SU-DHL-6 (cell line): ENCODE data around the gene PIK3CA.

Experiments used
- H2AFZ ChIP-seq: fragments of 200-600 bp; sonication (generic); 2 replicates; pipeline ENCODE4 v1.6.1; 2014; ENCODE audit warnings: low read depth, mild to moderate bottlenecking, moderate library complexity, mixed read lengths, antibody characterized with exemption, low read length; ENCODE audit not compliant: severe bottlenecking
- H3F3A ChIP-seq: fragments of 200-600 bp; shearing (Covaris generic); 2 replicates; pipeline ENCODE4 v1.6.0; 2016; ENCODE audit warnings: antibody characterized with exemption, mild to moderate bottlenecking; ENCODE audit not compliant: insufficient read depth
- H3K27ac ChIP-seq: fragments of 200-600 bp; sonication (generic); 2 replicates; pipeline ENCODE4 v1.5.1; 2016; ENCODE audit warnings: low read depth, mild to moderate bottlenecking, low read length, moderate library complexity, mixed read lengths
- H3K27me3 ChIP-seq: fragments of 200-600 bp; sonication (generic), shearing (Covaris generic); 2 replicates; pipeline ENCODE4 v1.6.0; 2014; ENCODE audit warnings: mild to moderate bottlenecking, low read length
- H3K36me3 ChIP-seq: fragments of 200-600 bp; sonication (generic); 2 replicates; pipeline ENCODE4 v1.6.1; 2014; ENCODE audit warnings: mild to moderate bottlenecking, low read length, mixed read lengths
- H3K4me2 ChIP-seq: fragments of 300-600, 200-600 bp; shearing (Covaris generic), sonication (generic); 2 replicates; pipeline ENCODE4 v1.6.0; 2014; ENCODE audit warnings: low read length, low read depth, mild to moderate bottlenecking; ENCODE audit not compliant: poor library complexity, severe bottlenecking
- H3K4me3 ChIP-seq: fragments of 200-600 bp; sonication (generic); 2 replicates; pipeline ENCODE4 v1.5.1; 2014; ENCODE audit warnings: antibody characterized with exemption, low read length, mild to moderate bottlenecking, mixed read lengths; ENCODE audit not compliant: insufficient read depth, poor library complexity, severe bottlenecking
- H3K79me2 ChIP-seq: fragments of 200-600 bp; sonication (generic); 2 replicates; pipeline ENCODE4 v1.6.1; 2014; ENCODE audit warnings: mild to moderate bottlenecking, low read length, moderate library complexity; ENCODE audit not compliant: insufficient read depth
- H3K9ac ChIP-seq: fragments of 200-600 bp; sonication (generic); 2 replicates; pipeline ENCODE4 v1.7.0; 2014; ENCODE audit warnings: mild to moderate bottlenecking, low read length
- H3K9me2 ChIP-seq: fragments of 200-600 bp; sonication (generic); replicated peaks from 2 replicates; pipeline ENCODE4 v1.6.1; 2014; ENCODE audit warnings: low read length; ENCODE audit not compliant: insufficient read depth
- H3K9me3 ChIP-seq: fragments of 200-600 bp; sonication (generic); 2 replicates; pipeline ENCODE4 v1.6.1; 2014; ENCODE audit warnings: low read length, mixed read lengths; ENCODE audit not compliant: insufficient read depth
- H4K20me1 ChIP-seq: fragments of 200-600 bp; sonication (generic); 2 replicates; pipeline ENCODE4 v1.6.1; 2014; ENCODE audit warnings: low read depth, mild to moderate bottlenecking, antibody characterized with exemption, low read length, moderate library complexity, mixed read lengths
- EZH2phosphoT487 ChIP-seq: fragments of 200-600 bp; sonication (generic), shearing (Covaris generic); conservative IDR thresholded peaks from 2 replicates; pipeline ENCODE4 v1.6.1; 2018; ENCODE audit warnings: mild to moderate bottlenecking, antibody characterized with exemption, low read length, moderate library complexity, mixed read lengths
- TF ChIP-seq, protein P1 (sequence below): fragments of 200-600 bp; sonication (generic); IDR thresholded peaks from one replicate; pipeline ENCODE4 v1.5.1; 2017; ENCODE audit warnings: antibody characterized with exemption, mild to moderate bottlenecking, low read length, moderate library complexity; ENCODE audit not compliant: insufficient read depth, poor library complexity, severe bottlenecking

PIK3CA gene

DNA sequence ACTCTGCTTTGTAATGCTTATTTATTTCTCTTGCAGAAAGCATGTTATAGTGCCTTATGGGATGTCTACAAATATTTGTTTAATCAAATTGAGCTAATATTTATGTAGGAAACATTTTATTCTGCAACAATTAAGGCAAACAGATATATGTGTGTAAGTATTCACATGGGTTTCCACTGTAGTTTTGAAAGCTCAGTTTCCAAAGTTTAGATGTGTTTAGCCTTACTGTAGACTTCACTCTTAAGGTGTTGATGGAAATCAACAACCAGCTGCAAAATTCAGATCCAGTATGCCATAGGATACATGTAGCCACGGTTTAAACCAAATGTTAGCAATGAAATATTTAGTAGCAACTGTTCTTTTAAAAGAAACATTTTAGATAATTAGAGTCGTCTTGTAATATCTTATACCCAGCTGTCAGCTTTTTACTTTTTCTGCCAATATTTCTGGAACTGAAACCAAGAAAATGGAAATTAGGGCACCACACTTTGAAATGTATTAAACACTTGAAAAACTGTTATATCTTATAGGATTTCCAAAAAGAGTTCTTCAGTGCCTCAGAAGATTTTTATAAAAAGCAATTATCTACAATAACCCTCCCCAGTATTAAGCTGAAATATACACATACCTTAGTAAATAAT lies 18.5 kb downstream of the PIK3CA start:
- H3K36me3 ChIP-seq, result no peaks in the 10 kb centered on the region
- TF ChIP-seq EZH2phosphoT487, result no peak
- TF ChIP-seq, protein P1, sequence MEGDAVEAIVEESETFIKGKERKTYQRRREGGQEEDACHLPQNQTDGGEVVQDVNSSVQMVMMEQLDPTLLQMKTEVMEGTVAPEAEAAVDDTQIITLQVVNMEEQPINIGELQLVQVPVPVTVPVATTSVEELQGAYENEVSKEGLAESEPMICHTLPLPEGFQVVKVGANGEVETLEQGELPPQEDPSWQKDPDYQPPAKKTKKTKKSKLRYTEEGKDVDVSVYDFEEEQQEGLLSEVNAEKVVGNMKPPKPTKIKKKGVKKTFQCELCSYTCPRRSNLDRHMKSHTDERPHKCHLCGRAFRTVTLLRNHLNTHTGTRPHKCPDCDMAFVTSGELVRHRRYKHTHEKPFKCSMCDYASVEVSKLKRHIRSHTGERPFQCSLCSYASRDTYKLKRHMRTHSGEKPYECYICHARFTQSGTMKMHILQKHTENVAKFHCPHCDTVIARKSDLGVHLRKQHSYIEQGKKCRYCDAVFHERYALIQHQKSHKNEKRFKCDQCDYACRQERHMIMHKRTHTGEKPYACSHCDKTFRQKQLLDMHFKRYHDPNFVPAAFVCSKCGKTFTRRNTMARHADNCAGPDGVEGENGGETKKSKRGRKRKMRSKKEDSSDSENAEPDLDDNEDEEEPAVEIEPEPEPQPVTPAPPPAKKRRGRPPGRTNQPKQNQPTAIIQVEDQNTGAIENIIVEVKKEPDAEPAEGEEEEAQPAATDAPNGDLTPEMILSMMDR, result no peak
- H3K4me3 ChIP-seq, result no peak overlapping the region
- H3K9me3 ChIP-seq, result no peaks in the 10 kb centered on the region
- H3K79me2 ChIP-seq, result no peaks in the 10 kb centered on the region
- no peak overlapping the region for H3K4me2 ChIP-seq
- H3K9ac ChIP-seq, result no peak overlapping the region
- no peaks in the 10 kb centered on the region for H3K27me3 ChIP-seq
- H3K9me2 ChIP-seq, result no peaks in the 10 kb centered on the region
- peaks cover 26% of the 10 kb centered on the region for H4K20me1 ChIP-seq
- H2AFZ ChIP-seq, result no peak overlapping the region
- no peaks in the 10 kb centered on the region for H3F3A ChIP-seq
- H3K27ac ChIP-seq, result no peak overlapping the region

DNA sequence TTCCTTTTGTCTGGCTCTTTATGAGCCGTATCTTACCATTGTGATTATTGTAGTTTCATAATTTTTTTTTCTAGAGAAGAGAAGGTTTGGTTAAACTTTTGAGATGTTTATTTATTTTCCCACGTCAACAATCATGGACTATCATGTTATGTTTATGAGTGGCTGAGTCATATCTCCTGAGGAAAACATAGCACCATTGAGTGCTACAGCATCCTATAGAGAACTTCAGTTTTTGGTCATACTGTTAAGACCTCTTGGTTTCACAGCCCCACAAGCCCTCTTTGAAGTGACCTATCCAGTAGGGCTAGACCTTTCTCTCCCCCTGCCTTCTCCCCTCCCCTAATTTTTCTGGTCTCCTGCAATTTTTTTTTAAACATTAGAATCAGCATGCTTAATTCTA lies 20.8 kb downstream of the PIK3CA start:
- H3K79me2 ChIP-seq, result no peaks in the 10 kb centered on the region
- no peaks in the 10 kb centered on the region for H3F3A ChIP-seq
- H3K4me2 ChIP-seq, result no peak overlapping the region
- no peaks in the 10 kb centered on the region for H3K9me3 ChIP-seq
- no peaks in the 10 kb centered on the region for H3K27me3 ChIP-seq
- H3K27ac ChIP-seq, result no peak overlapping the region
- peaks cover 21% of the 10 kb centered on the region; the same call in 1 of the 2 replicates for H4K20me1 ChIP-seq
- H3K9ac ChIP-seq, result no peak overlapping the region
- no peaks in the 10 kb centered on the region for H3K36me3 ChIP-seq
- TF ChIP-seq, protein P1, result no peak
- TF ChIP-seq EZH2phosphoT487, result no peak
- no peak overlapping the region for H3K4me3 ChIP-seq
- no peak overlapping the region for H2AFZ ChIP-seq
- no peaks in the 10 kb centered on the region for H3K9me2 ChIP-seq

DNA sequence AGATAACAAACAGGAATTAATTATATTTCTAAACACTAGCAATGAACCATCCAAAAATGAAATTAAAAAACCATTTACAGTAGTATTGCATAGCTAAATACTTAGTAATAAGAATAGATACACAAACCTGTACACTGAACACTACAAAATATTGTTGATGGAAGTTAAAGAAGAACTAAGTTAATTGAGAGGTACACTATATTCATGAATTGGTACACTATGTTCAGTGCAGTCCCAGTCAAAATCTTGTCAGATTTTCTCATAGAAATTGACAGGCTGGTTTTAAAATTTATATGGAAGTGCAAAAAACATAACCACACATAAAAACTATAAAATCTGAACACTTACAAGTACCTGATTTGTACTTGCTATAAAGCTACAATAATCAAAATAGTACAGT lies 24.4 kb downstream of the PIK3CA start:
- Histone ChIP-seq H4K20me1 (peaks cover 18% of the 10 kb centered on the region; the same call in 1 of the 2 replicates), H3K9ac (no peak overlapping the region), H3K36me3 (no peaks in the 10 kb centered on the region), H3K4me2 (no peak overlapping the region), H3K4me3 (no peak overlapping the region), H3K79me2 (no peaks in the 10 kb centered on the region), H3K27ac (no peak overlapping the region), H3K9me3 (no peaks in the 10 kb centered on the region), H3K9me2 (no peaks in the 10 kb centered on the region), H2AFZ (no peak overlapping the region), H3K27me3 (no peaks in the 10 kb centered on the region), H3F3A (no peaks in the 10 kb centered on the region)
- TF ChIP-seq, protein P1, result no peak
- TF ChIP-seq EZH2phosphoT487, result no peak
